ENCODE measurements around the gene CXCL8.

Gene CXCL8

DNA sequence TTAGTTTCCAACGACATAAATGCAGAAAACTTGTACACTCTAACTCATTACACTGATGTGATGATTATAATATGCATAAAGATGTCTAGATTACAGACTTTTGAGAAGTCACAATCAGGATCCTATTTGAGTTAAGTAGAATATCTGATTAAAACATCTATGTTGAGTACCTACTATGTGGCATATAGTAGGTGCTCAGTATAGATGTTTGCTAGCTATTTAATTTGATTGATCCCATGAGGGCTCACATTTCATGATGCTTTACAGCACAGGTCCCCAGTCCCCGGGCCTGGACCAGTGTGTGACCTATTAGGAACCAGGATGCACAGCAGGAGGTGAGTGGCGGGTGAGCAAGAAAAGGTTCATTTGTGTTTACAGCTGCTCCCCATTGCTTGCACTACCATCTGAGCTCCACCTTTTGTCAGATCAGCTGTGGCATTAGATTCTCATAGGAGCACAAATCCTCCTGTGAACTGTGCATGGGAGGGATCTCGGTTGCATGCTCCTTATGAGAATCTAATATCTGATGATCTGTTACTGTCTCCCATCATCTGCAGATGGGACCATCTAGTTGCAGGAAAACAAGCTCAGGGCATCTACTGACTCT, 33.0 kb upstream of the CXCL8 start:
- Histone ChIP-seq H3K4me1 (ENCODE audit: insufficient read depth, low read length) (peaks cover 26% of the 10 kb centered on the region), H3K4me3 (ENCODE audit: low read length) (no peak overlapping the region), H2AFZ (ENCODE audit: low read depth, low read length) (no peak overlapping the region), H3K9me3 (ENCODE audit: low read length) (no peaks in the 10 kb centered on the region), H3K36me3 (ENCODE audit: insufficient read depth, low read length) (no peaks in the 10 kb centered on the region), H3K27me3 (ENCODE audit: insufficient read depth, low read length) (no peaks in the 10 kb centered on the region)

DNA sequence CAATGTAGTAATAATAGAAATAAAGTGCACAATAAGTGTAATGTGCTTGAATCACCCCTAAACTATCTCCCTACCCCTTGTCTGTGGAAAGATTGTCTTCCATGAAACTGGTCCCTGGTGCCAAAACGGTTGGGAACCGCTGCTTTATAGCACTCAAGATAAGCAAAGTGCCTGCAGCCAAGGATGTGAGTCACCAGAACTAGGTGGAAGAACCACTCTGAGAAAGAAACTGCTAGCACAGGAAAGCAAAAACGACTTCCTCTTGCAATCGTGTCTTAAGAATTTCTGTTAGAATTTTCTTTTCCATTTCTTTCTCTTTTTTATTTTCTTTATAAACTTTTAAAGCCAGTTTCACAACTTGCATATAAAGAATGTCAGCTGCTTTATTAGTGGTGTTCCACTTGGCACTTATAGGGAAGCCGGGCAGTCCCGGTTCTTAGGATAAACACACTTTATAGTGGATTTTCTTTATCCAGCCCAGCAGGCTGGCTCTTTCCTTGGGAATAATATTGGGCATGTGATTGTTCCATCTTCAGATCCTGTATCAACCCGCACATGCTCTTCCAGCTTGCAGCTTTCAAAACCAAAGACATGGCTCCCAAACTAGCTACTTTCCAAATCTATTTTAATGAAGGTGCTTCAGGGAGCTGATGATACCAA, 32.3 kb upstream of the CXCL8 start:
- Histone ChIP-seq H3K36me3 (ENCODE audit: insufficient read depth, low read length) (no peaks in the 10 kb centered on the region), H3K4me1 (ENCODE audit: insufficient read depth, low read length) (peaks cover 26% of the 10 kb centered on the region), H3K9me3 (ENCODE audit: low read length) (no peaks in the 10 kb centered on the region), H2AFZ (ENCODE audit: low read depth, low read length) (no peak overlapping the region), H3K4me3 (ENCODE audit: low read length) (no peak overlapping the region), H3K27me3 (ENCODE audit: insufficient read depth, low read length) (no peaks in the 10 kb centered on the region)

DNA sequence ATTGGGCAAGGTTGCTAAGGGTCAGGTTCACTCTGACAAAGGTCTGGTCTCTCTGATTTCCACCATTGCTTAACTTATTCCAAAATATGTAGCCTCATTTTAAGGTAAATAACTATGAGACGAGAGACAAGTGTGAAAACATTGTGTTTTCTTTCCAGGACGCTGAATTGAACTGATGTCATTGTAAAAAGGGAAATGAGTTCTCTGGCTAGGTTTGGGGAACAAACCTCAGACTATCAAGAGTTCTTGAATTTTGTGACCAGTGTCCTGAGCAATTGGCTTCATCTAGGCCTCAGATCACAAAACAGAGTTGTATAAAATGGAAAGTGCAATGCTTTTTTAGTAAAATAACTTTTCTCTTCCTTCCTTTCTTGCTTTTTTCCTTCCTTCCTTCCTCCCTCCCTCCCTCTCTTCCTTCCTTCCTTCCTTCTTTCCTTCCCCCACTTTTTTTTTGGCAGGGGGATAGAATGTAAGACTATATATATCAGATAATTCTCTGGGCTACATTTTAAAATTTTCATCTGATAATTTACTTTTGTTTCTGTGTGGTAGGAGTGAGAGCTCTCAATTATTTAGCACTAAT, 30.8 kb upstream of the CXCL8 start:
- Histone ChIP-seq H3K4me1 (ENCODE audit: insufficient read depth, low read length) (peaks cover 17% of the 10 kb centered on the region), H3K36me3 (ENCODE audit: insufficient read depth, low read length) (no peaks in the 10 kb centered on the region), H2AFZ (ENCODE audit: low read depth, low read length) (no peak overlapping the region), H3K4me3 (ENCODE audit: low read length) (no peak overlapping the region), H3K9me3 (ENCODE audit: low read length) (no peaks in the 10 kb centered on the region), H3K27me3 (ENCODE audit: insufficient read depth, low read length) (no peaks in the 10 kb centered on the region)

DNA sequence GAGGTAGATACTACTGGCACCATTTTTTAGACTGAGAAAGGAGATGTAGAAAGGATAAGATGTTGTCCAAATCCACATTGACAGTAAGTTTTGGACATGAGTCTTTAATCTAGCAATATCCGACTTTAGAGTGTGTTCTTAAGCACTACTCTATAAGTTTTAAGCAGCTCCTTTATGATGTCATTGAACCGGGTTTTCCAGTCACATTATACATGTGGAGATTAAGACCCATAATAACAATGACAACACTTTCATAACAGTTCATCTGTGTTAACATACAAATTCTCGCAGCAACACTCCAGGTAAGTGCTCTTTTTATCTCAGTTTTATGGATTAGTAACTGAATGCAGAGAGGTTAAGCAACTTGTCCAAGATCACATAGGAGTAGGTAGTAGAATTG, 30.3 kb upstream of the CXCL8 start:
- H2AFZ ChIP-seq (ENCODE audit: low read depth, low read length): no peak overlapping the region
- peaks cover 11% of the 10 kb centered on the region for H3K4me1 ChIP-seq (ENCODE audit: insufficient read depth, low read length)
- H3K27me3 ChIP-seq (ENCODE audit: insufficient read depth, low read length): no peaks in the 10 kb centered on the region

DNA sequence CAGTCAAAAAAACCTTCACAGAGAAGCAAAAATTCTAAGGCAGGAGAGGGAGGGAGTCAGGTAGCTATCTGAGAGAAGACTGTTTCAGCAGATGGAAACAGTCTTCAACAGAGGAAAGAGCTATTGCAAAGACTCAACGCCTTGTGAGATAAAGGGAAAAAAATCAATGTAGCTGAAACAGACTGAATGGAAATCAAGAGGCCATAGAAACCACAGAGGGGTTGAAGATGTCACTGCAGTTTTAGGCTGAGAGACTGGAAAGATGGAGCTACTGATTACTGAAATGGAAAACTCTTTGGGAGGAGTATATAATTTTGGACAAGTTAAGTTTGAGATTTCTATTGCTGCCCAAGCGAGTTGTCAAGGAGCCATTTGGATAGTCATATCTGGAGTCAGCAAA, 28.4 kb upstream of the CXCL8 start:
- no peaks in the 10 kb centered on the region for H3K27me3 ChIP-seq (ENCODE audit: insufficient read depth, low read length)
- no peak overlapping the region for H2AFZ ChIP-seq (ENCODE audit: low read depth, low read length)
- H3K4me3 ChIP-seq (ENCODE audit: low read length): no peak overlapping the region
- no peaks in the 10 kb centered on the region for H3K36me3 ChIP-seq (ENCODE audit: insufficient read depth, low read length)
- H3K9me3 ChIP-seq (ENCODE audit: low read length): no peaks in the 10 kb centered on the region
- no peaks in the 10 kb centered on the region for H3K4me1 ChIP-seq (ENCODE audit: insufficient read depth, low read length)

More for the DNA sequence above, 30.3 kb upstream of the CXCL8 start:
- H3K36me3 ChIP-seq (ENCODE audit: insufficient read depth, low read length): no peaks in the 10 kb centered on the region
- H3K9me3 ChIP-seq (ENCODE audit: low read length): no peaks in the 10 kb centered on the region
- no peak overlapping the region for H3K4me3 ChIP-seq (ENCODE audit: low read length)

DNA sequence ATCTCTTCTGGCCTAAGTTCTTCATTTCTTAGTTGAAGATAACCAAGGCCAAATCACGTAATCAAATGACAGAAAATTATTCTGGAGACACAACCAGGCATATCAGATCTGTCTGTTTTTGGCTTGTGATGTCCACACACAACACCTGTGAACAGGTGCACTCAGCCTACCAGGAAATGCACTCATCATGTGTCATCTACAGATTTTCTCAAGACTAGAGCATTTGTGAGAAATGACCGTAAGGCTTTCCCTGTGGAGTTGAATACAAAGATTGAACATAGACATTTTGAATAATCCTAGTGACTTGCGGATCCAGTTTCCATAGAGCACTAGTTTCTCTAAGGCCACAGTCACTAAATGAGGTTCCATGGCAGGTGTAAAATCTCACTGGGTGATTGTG, 26.7 kb upstream of the CXCL8 start:
- H3K36me3 ChIP-seq (ENCODE audit: insufficient read depth, low read length): no peaks in the 10 kb centered on the region
- H3K27me3 ChIP-seq (ENCODE audit: insufficient read depth, low read length): no peaks in the 10 kb centered on the region
- H3K4me3 ChIP-seq (ENCODE audit: low read length): no peak overlapping the region
- no peaks in the 10 kb centered on the region for H3K4me1 ChIP-seq (ENCODE audit: insufficient read depth, low read length)
- no peaks in the 10 kb centered on the region for H3K9me3 ChIP-seq (ENCODE audit: low read length)
- H2AFZ ChIP-seq (ENCODE audit: low read depth, low read length): no peak overlapping the region

DNA sequence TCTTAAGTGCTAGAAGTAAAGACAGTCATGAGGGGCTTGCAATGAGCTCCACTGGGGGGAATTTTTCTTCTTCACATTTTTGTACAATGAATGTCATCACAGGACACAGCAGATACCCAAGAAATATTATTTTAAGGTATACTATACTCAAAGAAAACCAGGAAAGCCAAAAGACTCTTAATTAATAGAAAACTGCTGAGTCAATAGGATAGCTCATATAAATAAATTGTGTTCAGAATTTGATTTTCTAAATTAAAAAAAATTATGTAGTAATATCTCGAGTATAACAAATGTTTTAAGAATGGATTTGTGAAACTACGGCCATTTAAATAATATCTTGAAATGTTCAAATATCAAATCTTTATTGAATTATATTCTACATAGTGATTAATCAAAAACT, 25.7 kb upstream of the CXCL8 start:
- Histone ChIP-seq H3K4me1 (ENCODE audit: insufficient read depth, low read length) (no peaks in the 10 kb centered on the region), H3K36me3 (ENCODE audit: insufficient read depth, low read length) (no peaks in the 10 kb centered on the region), H3K4me3 (ENCODE audit: low read length) (no peak overlapping the region), H3K9me3 (ENCODE audit: low read length) (no peaks in the 10 kb centered on the region), H2AFZ (ENCODE audit: low read depth, low read length) (no peak overlapping the region), H3K27me3 (ENCODE audit: insufficient read depth, low read length) (no peaks in the 10 kb centered on the region)

DNA sequence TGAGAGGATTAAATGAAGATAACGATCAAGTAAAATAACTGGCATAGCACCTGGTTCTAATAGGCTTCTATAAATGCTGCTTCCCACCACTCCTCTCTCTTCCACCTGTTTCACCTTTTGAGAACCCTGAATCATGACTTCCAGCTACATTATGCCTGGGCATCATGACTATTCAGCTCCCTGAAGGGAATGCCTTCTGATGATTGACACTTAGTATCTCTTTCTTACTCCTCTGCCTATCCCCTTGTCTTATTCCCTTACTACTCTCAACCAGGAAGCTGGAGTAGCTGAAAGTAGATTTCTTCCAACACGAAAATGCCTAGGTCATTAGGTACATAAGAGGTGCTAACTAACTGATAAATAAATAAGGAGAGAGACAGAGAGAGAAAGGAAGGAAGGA, 24.7 kb upstream of the CXCL8 start:
- H3K27me3 ChIP-seq (ENCODE audit: insufficient read depth, low read length): no peaks in the 10 kb centered on the region
- H3K36me3 ChIP-seq (ENCODE audit: insufficient read depth, low read length): no peaks in the 10 kb centered on the region
- no peak overlapping the region for H3K4me3 ChIP-seq (ENCODE audit: low read length)
- H3K9me3 ChIP-seq (ENCODE audit: low read length): no peaks in the 10 kb centered on the region
- no peak overlapping the region for H2AFZ ChIP-seq (ENCODE audit: low read depth, low read length)
- H3K4me1 ChIP-seq (ENCODE audit: insufficient read depth, low read length): no peaks in the 10 kb centered on the region

DNA sequence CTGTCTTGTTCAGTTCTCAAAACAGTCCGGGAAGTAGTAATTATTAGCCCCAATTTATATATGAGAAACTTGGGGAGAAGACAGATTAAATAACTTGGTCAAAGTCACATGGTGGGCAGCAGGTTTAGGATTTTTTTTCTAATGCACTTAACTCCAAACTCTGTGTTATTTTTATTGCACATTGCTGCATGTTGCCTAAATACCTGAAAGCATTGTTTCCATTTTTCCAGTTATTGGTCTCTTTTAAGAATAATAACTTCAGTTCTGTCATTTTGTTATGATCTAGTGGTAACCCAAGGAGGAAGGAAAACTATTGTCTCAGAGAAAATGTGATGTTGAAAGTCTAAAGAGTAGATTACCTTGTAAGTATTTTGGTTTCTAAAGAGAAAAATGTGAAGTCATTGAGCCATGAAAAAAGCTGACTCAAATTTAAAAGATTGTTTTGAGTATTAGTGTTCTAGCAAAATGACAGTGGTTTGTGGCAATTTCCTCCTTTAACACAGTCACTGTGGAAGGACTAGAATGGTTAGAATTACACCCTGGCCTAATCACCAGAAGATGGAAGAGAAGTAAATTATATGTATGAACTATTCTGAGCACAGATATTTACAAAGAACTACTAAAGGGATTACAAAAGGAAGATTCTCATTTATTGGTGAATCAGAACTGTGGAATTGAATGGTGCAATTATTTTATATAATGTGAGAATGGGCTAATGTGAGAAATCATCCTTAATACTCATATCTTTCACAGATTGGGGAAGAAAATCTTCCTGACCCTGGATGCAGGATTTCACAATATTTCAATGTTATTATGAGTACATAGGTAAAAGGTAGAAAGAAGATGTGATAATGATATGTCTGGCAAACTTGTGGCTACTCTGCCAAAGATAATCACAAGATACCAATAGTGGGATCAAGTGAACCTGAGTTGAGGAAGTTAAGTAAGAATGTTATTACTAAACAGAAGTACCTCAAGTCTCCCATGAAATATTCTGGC, 21.7 kb upstream of the CXCL8 start:
- H2AFZ ChIP-seq (ENCODE audit: low read depth, low read length): no peak overlapping the region
- H3K36me3 ChIP-seq (ENCODE audit: insufficient read depth, low read length): no peaks in the 10 kb centered on the region
- H3K9me3 ChIP-seq (ENCODE audit: low read length): no peaks in the 10 kb centered on the region
- no peak overlapping the region for H3K4me3 ChIP-seq (ENCODE audit: low read length)
- H3K4me1 ChIP-seq (ENCODE audit: insufficient read depth, low read length): no peaks in the 10 kb centered on the region
- no peaks in the 10 kb centered on the region for H3K27me3 ChIP-seq (ENCODE audit: insufficient read depth, low read length)

DNA sequence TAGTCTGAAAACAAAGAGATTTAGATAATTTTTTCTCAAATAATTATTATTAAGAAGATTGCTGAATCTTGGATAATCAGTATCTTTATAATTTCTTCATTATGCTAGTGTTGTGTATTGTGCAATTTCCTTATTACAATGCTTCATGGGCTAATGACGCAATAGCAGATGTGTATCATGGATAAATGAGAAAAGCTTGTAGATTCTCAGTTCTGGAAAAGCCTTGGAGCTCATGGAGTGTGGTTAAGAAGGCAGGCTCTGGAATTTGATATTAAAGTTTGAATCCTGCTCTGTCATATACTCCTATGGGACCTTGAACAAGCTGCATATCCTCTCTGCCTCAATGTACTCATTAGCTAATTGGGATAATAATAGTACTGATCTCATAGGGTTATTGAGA, 18.9 kb upstream of the CXCL8 start:
- Histone ChIP-seq H3K36me3 (ENCODE audit: insufficient read depth, low read length) (no peaks in the 10 kb centered on the region), H2AFZ (ENCODE audit: low read depth, low read length) (no peak overlapping the region), H3K4me3 (ENCODE audit: low read length) (no peak overlapping the region), H3K9me3 (ENCODE audit: low read length) (no peaks in the 10 kb centered on the region), H3K27me3 (ENCODE audit: insufficient read depth, low read length) (no peaks in the 10 kb centered on the region), H3K4me1 (ENCODE audit: insufficient read depth, low read length) (no peaks in the 10 kb centered on the region)

DNA sequence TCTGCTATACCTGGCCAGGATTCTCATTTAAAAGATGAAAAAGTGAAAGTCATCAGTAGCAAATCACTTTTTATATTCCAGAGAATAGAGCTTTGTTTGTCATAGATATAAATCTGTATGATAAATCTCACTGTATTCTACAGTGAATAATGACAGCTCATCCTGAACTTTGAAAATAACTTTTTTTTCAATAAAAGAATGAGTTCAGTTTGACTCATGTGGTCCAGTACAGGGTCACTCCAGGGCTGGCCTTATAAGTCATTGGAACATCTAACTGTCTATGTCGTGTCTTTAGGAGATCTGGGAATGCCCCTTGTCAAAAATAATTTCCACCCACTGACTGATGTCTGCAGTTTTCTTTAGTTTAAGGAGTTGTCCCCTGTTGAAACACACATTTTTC, 18.5 kb upstream of the CXCL8 start:
- H3K4me1 ChIP-seq (ENCODE audit: insufficient read depth, low read length): no peaks in the 10 kb centered on the region
- H3K27me3 ChIP-seq (ENCODE audit: insufficient read depth, low read length): no peaks in the 10 kb centered on the region
- no peak overlapping the region for H2AFZ ChIP-seq (ENCODE audit: low read depth, low read length)
- H3K36me3 ChIP-seq (ENCODE audit: insufficient read depth, low read length): no peaks in the 10 kb centered on the region
- H3K4me3 ChIP-seq (ENCODE audit: low read length): no peak overlapping the region
- H3K9me3 ChIP-seq (ENCODE audit: low read length): no peaks in the 10 kb centered on the region

DNA sequence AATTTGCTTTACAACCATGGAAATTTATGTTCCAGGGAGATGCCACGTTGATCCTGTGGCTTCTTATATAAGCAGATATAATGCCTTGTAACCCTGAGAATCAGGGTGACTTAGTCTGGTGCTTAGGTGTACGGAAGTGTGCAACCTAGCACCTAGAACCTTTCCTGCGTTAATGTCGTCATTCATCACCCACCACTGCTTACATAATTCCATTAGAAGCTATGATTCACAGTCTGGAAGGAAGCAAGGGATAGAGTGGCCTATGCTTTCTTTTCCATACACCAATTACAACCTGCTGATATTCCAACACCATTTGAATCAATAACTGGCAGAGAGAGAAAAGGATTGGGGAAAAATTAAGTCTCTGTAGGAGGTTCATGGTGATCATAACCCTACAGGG, 17.3 kb upstream of the CXCL8 start:
- H3K36me3 ChIP-seq (ENCODE audit: insufficient read depth, low read length): no peaks in the 10 kb centered on the region

DNA sequence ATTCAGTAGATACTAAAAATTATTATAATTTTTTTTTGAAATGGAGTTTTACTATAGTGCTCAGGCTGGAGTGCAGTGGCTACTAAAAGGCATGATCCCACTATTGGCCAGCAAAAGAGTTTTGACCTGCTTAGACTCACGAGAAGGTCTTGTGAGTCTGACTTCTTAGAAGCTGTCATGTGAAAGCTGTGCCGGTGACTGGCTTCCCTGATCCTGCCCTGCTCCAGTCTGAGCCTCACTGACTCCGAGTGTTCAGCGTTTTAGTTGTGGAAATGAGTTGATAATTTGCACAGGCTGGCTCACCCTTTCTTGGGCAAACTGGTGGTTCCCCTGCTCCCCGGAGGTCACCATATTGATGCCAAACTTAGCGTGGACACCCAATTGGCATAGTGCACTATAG, 16.4 kb upstream of the CXCL8 start:
- H3K4me3 ChIP-seq (ENCODE audit: low read length): no peak overlapping the region
- no peaks in the 10 kb centered on the region for H3K9me3 ChIP-seq (ENCODE audit: low read length)
- H2AFZ ChIP-seq (ENCODE audit: low read depth, low read length): no peak overlapping the region
- no peaks in the 10 kb centered on the region for H3K36me3 ChIP-seq (ENCODE audit: insufficient read depth, low read length)
- no peaks in the 10 kb centered on the region for H3K27me3 ChIP-seq (ENCODE audit: insufficient read depth, low read length)
- no peaks in the 10 kb centered on the region for H3K4me1 ChIP-seq (ENCODE audit: insufficient read depth, low read length)

More for the DNA sequence above, 17.3 kb upstream of the CXCL8 start:
- no peaks in the 10 kb centered on the region for H3K4me1 ChIP-seq (ENCODE audit: insufficient read depth, low read length)
- H3K4me3 ChIP-seq (ENCODE audit: low read length): no peak overlapping the region
- H3K9me3 ChIP-seq (ENCODE audit: low read length): no peaks in the 10 kb centered on the region
- no peak overlapping the region for H2AFZ ChIP-seq (ENCODE audit: low read depth, low read length)
- H3K27me3 ChIP-seq (ENCODE audit: insufficient read depth, low read length): no peaks in the 10 kb centered on the region
